Prostate gland (tissue), 2 donors: ENCODE measurements around the gene COL13A1.

Source experiments
- CTCF ChIP-seq, 4 experiments: fragments of 200-600 bp in 2 of 4; fragments of 450-650 bp in 2 of 4; sonication (generic) in 2 of 4; IDR thresholded peaks; 1 replicate in 3 of 4; 2 replicates in 1 of 4; pipeline ENCODE4 v1.5.1; 2016 to 2019; ENCODE audit warnings: antibody characterized with exemption in 4 of 4, mild to moderate bottlenecking in 2 of 4, moderate library complexity in 2 of 4
- POLR2A ChIP-seq: fragments of 450-650 bp; IDR thresholded peaks from one replicate; pipeline ENCODE4 v1.6.1; 2016; ENCODE audit warnings: antibody characterized with exemption, mild to moderate bottlenecking

DNA sequence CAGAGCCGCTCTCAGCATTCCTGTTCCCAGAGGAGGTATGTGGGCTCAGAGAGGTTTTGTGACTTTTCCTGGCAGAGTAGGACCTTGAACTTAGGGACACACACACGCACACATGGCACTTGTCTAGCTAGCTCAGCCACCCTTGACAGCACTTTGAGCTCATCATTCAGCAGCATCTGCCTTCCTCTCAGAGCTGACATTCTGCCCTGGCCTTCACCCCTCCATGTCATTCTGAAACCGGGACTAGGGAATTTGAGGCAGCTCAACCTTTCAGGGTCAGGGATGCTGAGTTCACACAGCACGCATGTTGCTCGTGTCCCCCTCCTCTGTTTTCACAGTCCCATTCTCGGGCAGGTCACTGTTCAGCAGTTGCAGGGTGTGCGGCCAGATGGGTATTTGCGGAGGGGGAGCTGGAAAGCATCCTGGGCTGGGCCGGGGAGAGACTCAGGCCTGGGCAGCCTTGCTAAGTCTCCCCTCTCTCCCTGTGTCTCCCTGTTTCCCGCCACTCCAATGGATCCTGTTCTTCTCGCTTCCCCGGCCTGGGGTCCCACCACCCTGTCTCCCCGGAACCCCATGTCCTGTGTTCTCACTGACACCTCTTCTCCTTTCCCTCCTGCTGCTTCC, 78.0 kb downstream of the COL13A1 start:
- no peak for TF ChIP-seq CTCF (IDR thresholded peaks at IDR 0.05)
- no peak for TF ChIP-seq POLR2A
